Hepatocyte (in vitro differentiated cells): ENCODE measurements around the gene ITGAD. TPM values are rescaled to one million over a fixed set of nuclear protein-coding genes. Genes with fewer than 3 reads are reported as not detected.

Experiments
- DNase-seq: peaks from one replicate; pipeline ENCODE4 v3.0.0-alpha.2; 2016; ENCODE audit warnings: low spot score
- H2AFZ ChIP-seq: fragments of 200-600 bp; sonication (generic); 2 replicates; pipeline ENCODE4 v1.6.0; 2016; ENCODE audit warnings: antibody characterized with exemption, mild to moderate bottlenecking
- H3K27ac ChIP-seq: fragments of 200-600 bp; sonication (generic); 2 replicates; pipeline ENCODE4 v1.5.1; 2016; ENCODE audit warnings: mild to moderate bottlenecking
- H3K27me3 ChIP-seq: fragments of 200-600 bp; sonication (generic); 2 replicates; pipeline ENCODE4 v1.6.1; 2016
- H3K36me3 ChIP-seq: fragments of 200-600 bp; sonication (generic); replicated peaks from 2 replicates; pipeline ENCODE4 v1.5.1; 2016; ENCODE audit warnings: low read depth; ENCODE audit not compliant: insufficient read depth
- H3K4me1 ChIP-seq: fragments of 200-600 bp; sonication (generic); 2 replicates; pipeline ENCODE4 v1.5.1; 2016; ENCODE audit warnings: mild to moderate bottlenecking, moderate library complexity; ENCODE audit not compliant: insufficient read depth
- H3K4me2 ChIP-seq: fragments of 200-600 bp; sonication (generic); 2 replicates; pipeline ENCODE4 v1.6.0; 2016
- H3K4me3 ChIP-seq: fragments of 200-600 bp; sonication (generic); 2 replicates; pipeline ENCODE4 v1.5.1; 2016; ENCODE audit warnings: mild to moderate bottlenecking
- H3K79me2 ChIP-seq: fragments of 200-600 bp; sonication (generic); 2 replicates; pipeline ENCODE4 v1.6.0; 2017; ENCODE audit warnings: mild to moderate bottlenecking
- H3K9me2 ChIP-seq: fragments of 200-600 bp; sonication (generic); replicated peaks from 2 replicates; pipeline ENCODE4 v1.6.0; 2017; ENCODE audit warnings: mild to moderate bottlenecking; ENCODE audit not compliant: insufficient read depth
- H3K9me3 ChIP-seq: fragments of 200-600 bp; sonication (generic); 2 replicates; pipeline ENCODE4 v1.5.1; 2016; ENCODE audit warnings: low read depth, mild to moderate bottlenecking
- H4K20me1 ChIP-seq: fragments of 200-600 bp; sonication (generic); 2 replicates; pipeline ENCODE4 v1.6.0; 2016; ENCODE audit warnings: mild to moderate bottlenecking; ENCODE audit not compliant: insufficient read depth, poor library complexity, severe bottlenecking
- CTCF ChIP-seq: fragments of 200-600 bp; sonication (generic); IDR thresholded peaks from 2 replicates; pipeline ENCODE4 v1.5.1; 2016; ENCODE audit warnings: antibody characterized with exemption, mild to moderate bottlenecking; ENCODE audit not compliant: poor library complexity
- EZH2 ChIP-seq: fragments of 200-600 bp; sonication (generic); IDR thresholded peaks from 2 replicates; pipeline ENCODE4 v1.6.1; 2016; ENCODE audit warnings: antibody characterized with exemption, mild to moderate bottlenecking, borderline replicate concordance
- EZH2phosphoT487 ChIP-seq: fragments of 200-600 bp; sonication (generic); IDR thresholded peaks from one replicate; pipeline ENCODE4 v1.6.1; 2018; ENCODE audit warnings: antibody characterized with exemption, mild to moderate bottlenecking, low read depth, moderate library complexity; ENCODE audit not compliant: unreplicated experiment, severe bottlenecking
- WGBS: methylation state at CpG from one replicate; pipeline ENCODE4 v1.1.6; 2016; ENCODE audit warnings: low lambda C conversion rate; ENCODE audit errors: missing lambda C conversion rate; 5-methylcytosine and 5-hydroxymethylcytosine counted together
- polyA plus RNA-seq: library from polyadenylated mRNA; unstranded; fragments of >200 nt; fragmentation: Nextera tagmentation; extraction: Ambion mirVana; gene quantifications from 2 replicates; pipeline ENCODE4 v1.2.1, GENCODE V29; 2016
- total RNA-seq: library from RNA; depleted of rRNA; stranded (reverse); fragments of >200 nt; gene quantifications from 2 replicates; pipeline ENCODE4 v1.2.3, GENCODE V29; 2014

ITGAD gene
- total and polyA plus RNA-seq, 2 experiments from 2014 or later, result not detected

GRCh38 chr16:31390504-31391041 is 2.6 kb upstream of the ITGAD start:
- no peak overlapping the region for H2AFZ ChIP-seq
- no peak overlapping the region for H3K27ac ChIP-seq
- DNase-seq, result no peak
- no peaks in the 10 kb centered on the region for H3K36me3 ChIP-seq
- H3K79me2 ChIP-seq, result no peaks in the 10 kb centered on the region
- no peaks in the 10 kb centered on the region for H3K27me3 ChIP-seq
- TF ChIP-seq EZH2phosphoT487 (no peak), EZH2 (no peak), CTCF (no peak)
- no peak overlapping the region for H3K4me2 ChIP-seq
- no peak overlapping the region for H3K4me3 ChIP-seq
- H3K9me3 ChIP-seq, result no peaks in the 10 kb centered on the region
- no peaks in the 10 kb centered on the region for H3K4me1 ChIP-seq
- H4K20me1 ChIP-seq, result no peaks in the 10 kb centered on the region
- H3K9me2 ChIP-seq, result no peaks in the 10 kb centered on the region
- 89% methylated on average over 6 of the region's 6 CpGs for WGBS

- Histone ChIP-seq H3K27ac (no peak overlapping the region), H3K27me3 (no peaks in the 10 kb centered on the region), H3K4me2 (no peak overlapping the region), H4K20me1 (no peaks in the 10 kb centered on the region), H2AFZ (no peak overlapping the region), H3K4me3 (no peak overlapping the region), H3K79me2 (no peaks in the 10 kb centered on the region), H3K9me2 (no peaks in the 10 kb centered on the region), H3K36me3 (no peaks in the 10 kb centered on the region), H3K4me1 (no peaks in the 10 kb centered on the region), H3K9me3 (no peaks in the 10 kb centered on the region)
- DNase-seq, result no peak
- TF ChIP-seq EZH2 (no peak), EZH2phosphoT487 (no peak), CTCF (no peak)
- WGBS, result 88% methylated on average over 6 of the region's 6 CpGs
These were observed 2.5 kb downstream of the ITGAD start for GRCh38 chr16:31395647-31396046.

GRCh38 chr16:31397096-31397660 is 4.0 kb downstream of the ITGAD start:
- Histone ChIP-seq H3K4me3 (no peak overlapping the region), H3K9me2 (no peaks in the 10 kb centered on the region), H4K20me1 (no peaks in the 10 kb centered on the region), H3K27ac (no peak overlapping the region), H2AFZ (no peak overlapping the region), H3K9me3 (no peaks in the 10 kb centered on the region), H3K79me2 (no peaks in the 10 kb centered on the region), H3K4me1 (no peaks in the 10 kb centered on the region), H3K4me2 (no peak overlapping the region), H3K27me3 (no peaks in the 10 kb centered on the region), H3K36me3 (no peaks in the 10 kb centered on the region)
- no peak for DNase-seq
- no peak for TF ChIP-seq CTCF
- no peak for TF ChIP-seq EZH2
- no peak for TF ChIP-seq EZH2phosphoT487
- whole genome bisulfite sequencing, result 86% methylated on average over 16 of the region's 18 CpGs

- DNase-seq, result no peak
- Histone ChIP-seq H3K9me2 (no peaks in the 10 kb centered on the region), H3K4me1 (no peaks in the 10 kb centered on the region), H3K27me3 (no peaks in the 10 kb centered on the region), H3K27ac (no peak overlapping the region), H3K4me3 (no peak overlapping the region), H3K36me3 (no peaks in the 10 kb centered on the region), H3K9me3 (no peaks in the 10 kb centered on the region), H2AFZ (no peak overlapping the region), H3K79me2 (no peaks in the 10 kb centered on the region), H4K20me1 (no peaks in the 10 kb centered on the region), H3K4me2 (no peak overlapping the region)
- WGBS, result 92% methylated on average over 2 of the region's 9 CpGs
- TF ChIP-seq EZH2, result no peak
- no peak for TF ChIP-seq EZH2phosphoT487
- TF ChIP-seq CTCF, result no peak
These were observed 4.6 kb downstream of the ITGAD start for GRCh38 chr16:31397701-31398100.
